Activated CD8-positive, alpha-beta memory T cell treated with anti-CD3 and anti-CD28 coated beads, Interleukin-2, amount 50 U/mL, for 1 hour (primary cell): ENCODE results near the gene MPHOSPH9.

Experiments used
- DNase-seq: peaks from one replicate; pipeline ENCODE4 v3.0.0-alpha.2; 2020; ENCODE audit errors: extremely low read depth

The MPHOSPH9 gene

GRCh38 chr12:123232807-123233504 lies at the start of gene MPHOSPH9, which contains the start of gene MTRFR:
Gene MPHOSPH9, minus strand, starts transcription at chr12:123233141. Its CDS starts 2,777 bp downstream, at chr12:123230364.
Gene MTRFR, plus strand, starts transcription at chr12:123233436. Its CDS starts 20,239 bp downstream, at chr12:123253675.
- peak; percentile 99 for DNase-seq

GRCh38 chr12:123282111-123282510 lies 49.2 kb upstream of the MPHOSPH9 start:
- no peak for DNase-seq

GRCh38 chr12:123280971-123281370 lies 48.0 kb upstream of the MPHOSPH9 start:
- no peak for DNase-seq

- DNase-seq: no peak
Measured at GRCh38 chr12:123278101-123278627, 45.2 kb upstream of the MPHOSPH9 start.

- no peak for DNase-seq
Measured at GRCh38 chr12:123273166-123273565, 40.2 kb upstream of the MPHOSPH9 start.

GRCh38 chr12:123271001-123271668 lies 38.2 kb upstream of the MPHOSPH9 start:
- peak; percentile 18 for DNase-seq

GRCh38 chr12:123270214-123271000 lies 37.5 kb upstream of the MPHOSPH9 start:
- no peak for DNase-seq

GRCh38 chr12:123269896-123270213 lies 36.9 kb upstream of the MPHOSPH9 start:
- no peak for DNase-seq

- DNase-seq: no peak
Measured at GRCh38 chr12:123269395-123269892, 36.5 kb upstream of the MPHOSPH9 start.

- DNase-seq: no peak
Measured at GRCh38 chr12:123268850-123269249, 35.9 kb upstream of the MPHOSPH9 start.

GRCh38 chr12:123267991-123268843 lies 35.3 kb upstream of the MPHOSPH9 start:
- no peak for DNase-seq

- no peak for DNase-seq
Measured at GRCh38 chr12:123267335-123267920, 34.5 kb upstream of the MPHOSPH9 start.

- DNase-seq: no peak
Measured at GRCh38 chr12:123266679-123267277, 33.8 kb upstream of the MPHOSPH9 start.

GRCh38 chr12:123265851-123266678 lies 33.1 kb upstream of the MPHOSPH9 start:
- DNase-seq: no peak

- no peak for DNase-seq
Measured at GRCh38 chr12:123264642-123265041, 31.7 kb upstream of the MPHOSPH9 start.

GRCh38 chr12:123263196-123263817 lies 30.4 kb upstream of the MPHOSPH9 start:
- no peak for DNase-seq

GRCh38 chr12:123261196-123261595 lies 28.3 kb upstream of the MPHOSPH9 start:
- no peak for DNase-seq

GRCh38 chr12:123260081-123260480 lies 27.1 kb upstream of the MPHOSPH9 start:
- DNase-seq: no peak

GRCh38 chr12:123258593-123258992 lies 25.7 kb upstream of the MPHOSPH9 start:
- no peak for DNase-seq
